IMR-90 (cell line): Measurements from ENCODE around the gene LRRC4. TPM values are rescaled to one million over a fixed set of nuclear protein-coding genes. Genes with fewer than 3 reads are reported as not detected.
A peak's percentile ranks its signal among the peaks of the same experiment; 100 is the strongest.

ENCODE experiments used
- ATAC-seq: fragments of 200-7000 bp; cut with Tn5 transposase; 2 replicates; pipeline ENCODE4 v1.9.1; 2020; ENCODE audit warnings: low read depth, mild to moderate bottlenecking, moderate library complexity
- BruUV-seq: library from RNA; stranded (reverse); fragments of 400-500 nt; replicated peaks from 2 replicates; lab custom pipeline; 2021; lab: Mats Ljungman, UMichigan
- CTCF ChIA-PET: fragments of 300-600 bp; formaldehyde crosslinking; extraction: SDS; loops from one replicate; lab custom pipeline; 2021; ENCODE audit warnings: antibody characterized with exemption; lab: Yijun Ruan, JAX
- POLR2A ChIA-PET: fragments of 300-600 bp; sonication (Branson Sonifier 250); formaldehyde crosslinking; loops from one replicate; lab custom pipeline; 2022; ENCODE audit warnings: antibody characterized with exemption; ENCODE audit not compliant: unreplicated experiment; lab: Charles Lee
- DNase-seq: peaks from one replicate; pipeline ENCODE4 v3.0.0; 2013
- H2AFZ ChIP-seq: replicated peaks from 2 replicates; pipeline ENCODE3; 2013; ENCODE audit warnings: low read length, mild to moderate bottlenecking; ENCODE audit not compliant: poor library complexity
- H2AK5ac ChIP-seq: 2 replicates; pipeline ENCODE4 v1.6.1; 2013; ENCODE audit warnings: low read depth, low read length, inconsistent platforms
- H2AK9ac ChIP-seq: replicated peaks from 2 replicates; pipeline ENCODE3; 2013; ENCODE audit warnings: mild to moderate bottlenecking, low read depth, low read length, moderate library complexity; ENCODE audit not compliant: poor library complexity
- H2BK120ac ChIP-seq: 2 replicates; pipeline ENCODE4 v1.6.1; 2013; ENCODE audit warnings: low read depth, low read length, inconsistent platforms
- H2BK15ac ChIP-seq: 3 replicates; pipeline ENCODE4 v1.6.1; 2013; ENCODE audit warnings: low read depth, low read length, inconsistent platforms
- H2BK20ac ChIP-seq: 2 replicates; pipeline ENCODE4 v1.6.1; 2013; ENCODE audit warnings: low read depth, mild to moderate bottlenecking, inconsistent platforms, low read length, moderate library complexity
- H2BK5ac ChIP-seq: 2 replicates; pipeline ENCODE4 v1.6.1; 2013; ENCODE audit warnings: mild to moderate bottlenecking, low read depth, low read length, inconsistent platforms; ENCODE audit not compliant: poor library complexity, severe bottlenecking
- H3K14ac ChIP-seq: replicated peaks from 2 replicates; pipeline ENCODE4 v1.6.1; 2013; ENCODE audit warnings: low read depth, low read length, inconsistent platforms
- H3K18ac ChIP-seq: 2 replicates; pipeline ENCODE4 v1.6.1; 2013; ENCODE audit warnings: low read depth, low read length, control low read depth
- H3K23ac ChIP-seq: 2 replicates; pipeline ENCODE4 v1.6.1; 2013; ENCODE audit warnings: low read depth, low read length, inconsistent platforms
- H3K27ac ChIP-seq: 2 replicates; pipeline ENCODE4 v1.5.1; 2013; ENCODE audit warnings: mild to moderate bottlenecking, control low read depth, low read length; ENCODE audit not compliant: insufficient read depth
- H3K27me3 ChIP-seq: 2 replicates; pipeline ENCODE4 v1.6.1; 2013; ENCODE audit warnings: low read length; ENCODE audit not compliant: control insufficient read depth, insufficient read depth
- H3K36me3 ChIP-seq: 2 replicates; pipeline ENCODE4 v1.6.1; 2013; ENCODE audit warnings: low read length, mixed read lengths; ENCODE audit not compliant: control insufficient read depth, insufficient read depth
- H3K4ac ChIP-seq: 2 replicates; pipeline ENCODE4 v1.6.1; 2013; ENCODE audit warnings: low read depth, low read length, inconsistent platforms
- H3K4me1 ChIP-seq: 2 replicates; pipeline ENCODE4 v1.6.1; 2013; ENCODE audit warnings: low read length, mixed read lengths; ENCODE audit not compliant: control insufficient read depth, insufficient read depth
- H3K4me2 ChIP-seq: 2 replicates; pipeline ENCODE4 v1.6.1; 2013; ENCODE audit warnings: low read depth, mild to moderate bottlenecking, control low read depth, low read length, moderate library complexity
- H3K4me3 ChIP-seq: 2 replicates; pipeline ENCODE4 v1.5.1; 2013; ENCODE audit warnings: low read depth, mild to moderate bottlenecking, control low read depth, low read length, moderate library complexity; ENCODE audit not compliant: insufficient read depth
- H3K56ac ChIP-seq: 2 replicates; pipeline ENCODE4 v1.6.1; 2013; ENCODE audit warnings: low read length, inconsistent platforms; ENCODE audit not compliant: insufficient read depth; ENCODE audit errors: extremely low read depth
- H3K79me1 ChIP-seq, 2 experiments: 2 replicates each; pipeline ENCODE4 v1.6.1; 2013; ENCODE audit warnings: low read length in 2 of 2, inconsistent platforms in 1 of 2, low read depth in 1 of 2
- H3K9ac ChIP-seq: 2 replicates; pipeline ENCODE4 v1.6.1; 2013; ENCODE audit warnings: low read depth, low read length, control low read depth
- H3K9me1 ChIP-seq: 2 replicates; pipeline ENCODE4 v1.6.1; 2013; ENCODE audit warnings: low read length, inconsistent platforms; ENCODE audit not compliant: insufficient read depth
- H3K9me3 ChIP-seq: 2 replicates; pipeline ENCODE4 v1.6.1; 2013; ENCODE audit warnings: low read length; ENCODE audit not compliant: control insufficient read depth, insufficient read depth
- H4K20me1 ChIP-seq: 2 replicates; pipeline ENCODE4 v1.6.1; 2013; ENCODE audit warnings: low read length, inconsistent platforms; ENCODE audit not compliant: insufficient read depth
- H4K5ac ChIP-seq: 2 replicates; pipeline ENCODE4 v1.6.1; 2013; ENCODE audit warnings: mild to moderate bottlenecking, low read depth, low read length, control low read depth
- H4K8ac ChIP-seq, 2 experiments: 2 replicates each; pipeline ENCODE4 v1.6.1; 2013; ENCODE audit warnings: low read depth in 2 of 2, low read length in 2 of 2, control low read depth in 1 of 2, inconsistent platforms in 1 of 2
- H4K91ac ChIP-seq: 2 replicates; pipeline ENCODE4 v1.6.1; 2013; ENCODE audit warnings: low read depth, low read length, inconsistent platforms; ENCODE audit not compliant: insufficient read depth
- BHLHE40 ChIP-seq: fragments of 150-350 bp; IDR thresholded peaks from 2 replicates; pipeline ENCODE4 v1.6.1; 2016; ENCODE audit warnings: mild to moderate bottlenecking, low read depth, low read length
- CEBPB ChIP-seq: IDR thresholded peaks from 2 replicates; pipeline ENCODE4 v1.6.1; 2012; ENCODE audit warnings: low read depth, low read length, improper control_type of control experiment
- CHD1 ChIP-seq: IDR thresholded peaks from 2 replicates; pipeline ENCODE4 v1.6.1; 2012; ENCODE audit warnings: low read depth, low read length, improper control_type of control experiment
- CTCF ChIP-seq: conservative IDR thresholded peaks from 2 replicates; pipeline ENCODE4 v1.5.1; 2012; ENCODE audit warnings: mild to moderate bottlenecking, low read depth, low read length, improper control_type of control experiment
- FOS ChIP-seq: fragments of 150-350 bp; IDR thresholded peaks from 2 replicates; pipeline ENCODE4 v1.6.1; 2016; ENCODE audit warnings: low read depth, low read length
- MAFK ChIP-seq: IDR thresholded peaks from 2 replicates; pipeline ENCODE4 v1.6.1; 2012; ENCODE audit warnings: low read depth, low read length, improper control_type of control experiment
- MAZ ChIP-seq: IDR thresholded peaks from 2 replicates; pipeline ENCODE4 v1.6.1; 2012; ENCODE audit warnings: low read depth, mild to moderate bottlenecking, low read length, improper control_type of control experiment, moderate library complexity, borderline replicate concordance
- MXI1 ChIP-seq: IDR thresholded peaks from 2 replicates; pipeline ENCODE4 v1.6.1; 2012; ENCODE audit warnings: low read depth, mild to moderate bottlenecking, low read length, moderate library complexity, borderline replicate concordance
- NFE2L2 ChIP-seq: fragments of 150-350 bp; IDR thresholded peaks from 2 replicates; pipeline ENCODE4 v1.6.1; 2016; ENCODE audit warnings: low read depth, mild to moderate bottlenecking, low read length
- POLR2A ChIP-seq: IDR thresholded peaks from 2 replicates; pipeline ENCODE4 v1.6.1; 2012; ENCODE audit warnings: mild to moderate bottlenecking, low read depth, low read length
- RAD21 ChIP-seq: IDR thresholded peaks from 2 replicates; pipeline ENCODE4 v1.6.1; 2012; ENCODE audit warnings: low read length, improper control_type of control experiment
- RCOR1 ChIP-seq: IDR thresholded peaks from 2 replicates; pipeline ENCODE4 v1.6.1; 2012; ENCODE audit warnings: mild to moderate bottlenecking, low read length, improper control_type of control experiment; ENCODE audit not compliant: insufficient replicate concordance
- RFX5 ChIP-seq: IDR thresholded peaks from 2 replicates; pipeline ENCODE4 v1.8.0; 2012; ENCODE audit warnings: low read depth, mild to moderate bottlenecking, low read length, moderate library complexity
- USF2 ChIP-seq: fragments of 150-350 bp; IDR thresholded peaks from 2 replicates; pipeline ENCODE4 v1.6.1; 2017; ENCODE audit warnings: mild to moderate bottlenecking, antibody characterized with exemption, low read length, low read depth
- dilution Hi-C: fragments of 300-500 bp; cut with HindIII; formaldehyde crosslinking; loops from one replicate; pipeline ENCODE4 v1.14.3; 2018; ENCODE audit warnings: low sequenced_read_pairs; ENCODE audit not compliant: unreplicated experiment
- in situ Hi-C: fragments of 300-500 bp; cut with MboI; formaldehyde crosslinking; loops from 3 replicates; pipeline ENCODE4 v1.14.3; 2019; ENCODE audit warnings: low sequenced_read_pairs, inconsistent platforms, mixed read lengths
- intact Hi-C: fragments of 100-400 bp; cut with micrococcal nuclease; formaldehyde crosslinking; loops from 2 replicates; pipeline ENCODE4 v1.10.0; 2022
- polyA plus RNA-seq, 3 experiments: library from polyadenylated mRNA; depleted of rRNA; stranded (reverse); fragments of >200 nt; gene quantifications; 2 replicates each; pipeline ENCODE4 v1.2.3, GENCODE V29; 2012; ENCODE audit warnings: low replicate concordance in 1 of 3
- total RNA-seq: library from RNA; depleted of rRNA; stranded (reverse); fragments of >200 nt; gene quantifications from 2 replicates; pipeline ENCODE4 v1.2.3, GENCODE V29; 2012

The LRRC4 gene
- total and polyA plus RNA-seq, 2 of the 4 experiments (the other 2 are of a cell fraction) = 0.54 to 0.55 TPM

- H3K9me1 ChIP-seq = peaks cover 31% of the 10 kb centered on the region
- H4K20me1 ChIP-seq = peaks cover 56% of the 10 kb centered on the region
- H3K4ac ChIP-seq = no peak overlapping the region
- H3K23ac ChIP-seq = no peak overlapping the region
- no peaks in the 10 kb centered on the region for H3K9me3 ChIP-seq
- no peak overlapping the region for H3K56ac ChIP-seq
- H3K27ac ChIP-seq = no peak overlapping the region
- H3K9ac ChIP-seq = no peak overlapping the region
- no peaks in the 10 kb centered on the region for H3K27me3 ChIP-seq
- H4K5ac ChIP-seq = no peak overlapping the region
- H2BK20ac ChIP-seq = no peak overlapping the region
- H3K14ac ChIP-seq = no peak overlapping the region
- H3K79me1 ChIP-seq = peaks cover 25 to 61% of the 10 kb centered on the region in 2 experiments
- H3K4me2 ChIP-seq = no peak overlapping the region
- ATAC-seq (no peak), DNase-seq (peak; percentile 49)
- H2AK9ac ChIP-seq = no peak overlapping the region
- intact Hi-C loops (no loop called here), dilution Hi-C loops (no loop called here), in situ Hi-C loops (loop anchor here (25.0 kb wide), 1 partner anchor 341 kb away; no protein-coding TSS in a partner anchor)
- H3K36me3 ChIP-seq = peaks cover 5% of the 10 kb centered on the region
- H2BK120ac ChIP-seq = no peak overlapping the region
- H4K8ac ChIP-seq = no peak overlapping the region
- TF ChIP-seq MAZ (no peak), NFE2L2 (no peak), USF2 (no peak), BHLHE40 (no peak), RAD21 (no peak), RCOR1 (no peak), POLR2A (no peak), RFX5 (no peak), FOS (no peak), CTCF (no peak), CHD1 (no peak), MAFK (no peak), CEBPB (no peak), MXI1 (no peak)
- H3K4me3 ChIP-seq = no peak overlapping the region
- peaks cover 19% of the 10 kb centered on the region for H3K4me1 ChIP-seq
- no peak overlapping the region for H2BK15ac ChIP-seq
- no peak overlapping the region for H2BK5ac ChIP-seq
- ChIA-PET POLR2A (no interaction called here), CTCF (no interaction called here)
- no peak overlapping the region for H4K91ac ChIP-seq
- H2AK5ac ChIP-seq = no peak overlapping the region
- no peak overlapping the region for H2AFZ ChIP-seq
- no TSS peak for BruUV-seq
- H3K18ac ChIP-seq = no peak overlapping the region
Observed at GRCh38 chr7:128053023-128053422, 21.8 kb upstream of the LRRC4 start.
